Measurements from ENCODE around the gene SLC38A2.

DNA sequence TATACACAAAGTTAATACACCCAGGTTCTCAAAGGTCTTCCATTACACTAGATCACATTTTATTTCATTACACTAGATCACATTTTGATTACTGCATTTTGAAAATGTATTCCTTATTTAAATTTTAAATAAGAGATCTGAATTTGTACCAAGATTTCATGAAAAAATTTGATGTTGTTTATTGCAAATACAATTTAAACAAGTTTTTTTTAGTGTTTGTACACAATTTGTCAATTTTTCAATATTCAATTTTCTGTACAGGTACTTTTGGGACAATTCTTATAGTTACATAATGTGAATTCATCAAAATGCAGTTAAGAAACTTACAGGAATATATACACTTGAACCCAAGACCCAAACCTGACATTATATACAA, 14.3 kb downstream of the SLC38A2 start:
- TF ChIP-seq, protein P1, sequence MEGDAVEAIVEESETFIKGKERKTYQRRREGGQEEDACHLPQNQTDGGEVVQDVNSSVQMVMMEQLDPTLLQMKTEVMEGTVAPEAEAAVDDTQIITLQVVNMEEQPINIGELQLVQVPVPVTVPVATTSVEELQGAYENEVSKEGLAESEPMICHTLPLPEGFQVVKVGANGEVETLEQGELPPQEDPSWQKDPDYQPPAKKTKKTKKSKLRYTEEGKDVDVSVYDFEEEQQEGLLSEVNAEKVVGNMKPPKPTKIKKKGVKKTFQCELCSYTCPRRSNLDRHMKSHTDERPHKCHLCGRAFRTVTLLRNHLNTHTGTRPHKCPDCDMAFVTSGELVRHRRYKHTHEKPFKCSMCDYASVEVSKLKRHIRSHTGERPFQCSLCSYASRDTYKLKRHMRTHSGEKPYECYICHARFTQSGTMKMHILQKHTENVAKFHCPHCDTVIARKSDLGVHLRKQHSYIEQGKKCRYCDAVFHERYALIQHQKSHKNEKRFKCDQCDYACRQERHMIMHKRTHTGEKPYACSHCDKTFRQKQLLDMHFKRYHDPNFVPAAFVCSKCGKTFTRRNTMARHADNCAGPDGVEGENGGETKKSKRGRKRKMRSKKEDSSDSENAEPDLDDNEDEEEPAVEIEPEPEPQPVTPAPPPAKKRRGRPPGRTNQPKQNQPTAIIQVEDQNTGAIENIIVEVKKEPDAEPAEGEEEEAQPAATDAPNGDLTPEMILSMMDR (IDR thresholded peaks at IDR 0.05; ENCODE audit: insufficient read depth, low read depth, low read length): no peak
- TF ChIP-seq EZH2 (IDR thresholded peaks at IDR 0.05; ENCODE audit: insufficient read depth, low read length): no peak
